Measurements from ENCODE around the gene PFDN2.
A peak's percentile ranks its signal among the peaks of the same experiment; 100 is the strongest.

The PFDN2 gene

GRCh38 chr1:161111527-161111926 lies 6.3 kb downstream of the PFDN2 start:
- Histone ChIP-seq H3K9me3 (ENCODE audit: control insufficient read depth, low read length) (no peaks in the 10 kb centered on the region), H3K9ac (no peak overlapping the region), H3K4me2 (ENCODE audit: low read length) (no peak overlapping the region), H3K79me2 (peaks cover 19% of the 10 kb centered on the region), H3K4me3 (ENCODE audit: low read depth, low read length) (no peak overlapping the region), H3K27me3 (ENCODE audit: control insufficient read depth, insufficient read depth, low read length) (no peaks in the 10 kb centered on the region), H3K27ac (no peak overlapping the region), H3K36me3 (ENCODE audit: control insufficient read depth, insufficient read depth, low read length) (no peaks in the 10 kb centered on the region), H2AFZ (no peak overlapping the region), H3K4me1 (no peaks in the 10 kb centered on the region)
- TF ChIP-seq CTCF (IDR thresholded peaks at IDR 0.05), result no peak

GRCh38 chr1:161111117-161111516 lies 6.7 kb downstream of the PFDN2 start:
- Histone ChIP-seq H3K27me3 (ENCODE audit: control insufficient read depth, insufficient read depth, low read length) (no peaks in the 10 kb centered on the region), H3K9me3 (ENCODE audit: control insufficient read depth, low read length) (no peaks in the 10 kb centered on the region), H3K4me1 (no peaks in the 10 kb centered on the region), H3K79me2 (peaks cover 19% of the 10 kb centered on the region), H3K4me2 (ENCODE audit: low read length) (no peak overlapping the region), H2AFZ (no peak overlapping the region), H3K9ac (no peak overlapping the region), H3K4me3 (ENCODE audit: low read depth, low read length) (no peak overlapping the region), H3K27ac (no peak overlapping the region), H3K36me3 (ENCODE audit: control insufficient read depth, insufficient read depth, low read length) (no peaks in the 10 kb centered on the region)
- TF ChIP-seq CTCF (IDR thresholded peaks at IDR 0.05), result no peak

- no peak overlapping the region for H2AFZ ChIP-seq
- H3K79me2 ChIP-seq, result peaks cover 7% of the 10 kb centered on the region
- H3K36me3 ChIP-seq (ENCODE audit: control insufficient read depth, insufficient read depth, low read length), result no peaks in the 10 kb centered on the region
- H3K9ac ChIP-seq, result no peak overlapping the region
- H3K27ac ChIP-seq, result no peak overlapping the region
- no peaks in the 10 kb centered on the region for H3K4me1 ChIP-seq
- no peak for TF ChIP-seq CTCF (IDR thresholded peaks at IDR 0.05)
- H3K9me3 ChIP-seq (ENCODE audit: control insufficient read depth, low read length), result no peaks in the 10 kb centered on the region
- no peaks in the 10 kb centered on the region for H3K27me3 ChIP-seq (ENCODE audit: control insufficient read depth, insufficient read depth, low read length)
- no peak overlapping the region for H3K4me2 ChIP-seq (ENCODE audit: low read length)
- H3K4me3 ChIP-seq (ENCODE audit: low read depth, low read length), result no peak overlapping the region
These were observed 11.4 kb downstream of the PFDN2 start for GRCh38 chr1:161106431-161106830.

- H3K9me3 ChIP-seq (ENCODE audit: control insufficient read depth, low read length), result no peaks in the 10 kb centered on the region
- no peak overlapping the region for H3K4me3 ChIP-seq (ENCODE audit: low read depth, low read length)
- no peak overlapping the region for H2AFZ ChIP-seq
- H3K4me2 ChIP-seq (ENCODE audit: low read length), result no peak overlapping the region
- H3K27ac ChIP-seq, result no peak overlapping the region
- TF ChIP-seq CTCF (IDR thresholded peaks at IDR 0.05), result no peak
- H3K79me2 ChIP-seq, result no peaks in the 10 kb centered on the region
- no peak overlapping the region for H3K9ac ChIP-seq
- no peaks in the 10 kb centered on the region for H3K4me1 ChIP-seq
- no peaks in the 10 kb centered on the region for H3K27me3 ChIP-seq (ENCODE audit: control insufficient read depth, insufficient read depth, low read length)
- no peaks in the 10 kb centered on the region for H3K36me3 ChIP-seq (ENCODE audit: control insufficient read depth, insufficient read depth, low read length)
These were observed 17.3 kb downstream of the PFDN2 start for GRCh38 chr1:161100556-161100955.

- Histone ChIP-seq H3K4me1 (no peaks in the 10 kb centered on the region), H3K79me2 (no peaks in the 10 kb centered on the region), H3K36me3 (ENCODE audit: control insufficient read depth, insufficient read depth, low read length) (no peaks in the 10 kb centered on the region), H3K27me3 (ENCODE audit: control insufficient read depth, insufficient read depth, low read length) (no peaks in the 10 kb centered on the region), H3K4me2 (ENCODE audit: low read length) (peak overlapping the region; percentile 71), H3K4me3 (ENCODE audit: low read depth, low read length) (peak overlapping the region; percentile 65), H2AFZ (peak overlapping the region; percentile 83), H3K27ac (no peak overlapping the region), H3K9ac (no peak overlapping the region), H3K9me3 (ENCODE audit: control insufficient read depth, low read length) (no peaks in the 10 kb centered on the region)
- no peak for TF ChIP-seq CTCF (IDR thresholded peaks at IDR 0.05)
These were observed 18.6 kb downstream of the PFDN2 start for GRCh38 chr1:161099090-161099802.

All from parathyroid adenoma (tissue), 2 donors.